Progenitor cell of endocrine pancreas (in vitro differentiated cells): ENCODE results near the gene DDX21. TPM values are rescaled to one million over a fixed set of nuclear protein-coding genes. Genes with fewer than 3 reads are reported as not detected.

Source experiments
- DNase-seq: peaks from one replicate; pipeline ENCODE4 v3.0.0; 2021; ENCODE audit warnings: low spot score; ENCODE audit not compliant: unreplicated experiment
- H3K27ac Mint-ChIP-seq: 2 replicates; pipeline ENCODE4 v1.8.0; 2021; ENCODE audit warnings: mild to moderate bottlenecking, moderate library complexity, mixed read lengths
- H3K27me3 Mint-ChIP-seq: 2 replicates; pipeline ENCODE4 v1.8.0; 2021; ENCODE audit warnings: mixed read lengths
- H3K36me3 Mint-ChIP-seq: 2 replicates; pipeline ENCODE4 v1.8.0; 2022; ENCODE audit warnings: mixed read lengths; ENCODE audit not compliant: insufficient read depth
- H3K4me1 Mint-ChIP-seq: 2 replicates; pipeline ENCODE4 v1.8.0; 2021; ENCODE audit warnings: low read depth, mixed read lengths
- H3K4me3 Mint-ChIP-seq: 2 replicates; pipeline ENCODE4 v1.8.0; 2021; ENCODE audit warnings: low read depth, mild to moderate bottlenecking, moderate library complexity, mixed read lengths
- H3K9me3 Mint-ChIP-seq: 2 replicates; pipeline ENCODE4 v1.8.0; 2021; ENCODE audit warnings: low read depth, mixed read lengths
- CTCF ChIP-seq: fragments of 200-600 bp; sonication (generic); IDR thresholded peaks from one replicate; pipeline ENCODE4 v1.5.0; 2021; ENCODE audit warnings: antibody characterized with exemption, mild to moderate bottlenecking; ENCODE audit not compliant: unreplicated experiment
- total RNA-seq: library from RNA; stranded (reverse); gene quantifications from 2 replicates; pipeline ENCODE4 v1.2.1, GENCODE V29; 2021

DDX21 gene
- total RNA-seq, 1 donor from 2014 or later: 38.2 TPM

GRCh38 chr10:68981074-68981473 lies 25.1 kb downstream of the DDX21 start:
- Mint-ChIP-seq H3K4me3 (no peak overlapping the region), H3K4me1 (no peaks in the 10 kb centered on the region), H3K9me3 (no peaks in the 10 kb centered on the region), H3K27ac (no peak overlapping the region), H3K36me3 (peaks cover 11% of the 10 kb centered on the region), H3K27me3 (no peaks in the 10 kb centered on the region)
- DNase-seq: no peak
- TF ChIP-seq CTCF: peak; percentile 50

GRCh38 chr10:68982389-68982788 lies 26.4 kb downstream of the DDX21 start:
- Mint-ChIP-seq H3K4me1 (no peaks in the 10 kb centered on the region), H3K4me3 (no peak overlapping the region), H3K36me3 (peaks cover 11% of the 10 kb centered on the region), H3K27ac (no peak overlapping the region), H3K27me3 (no peaks in the 10 kb centered on the region), H3K9me3 (no peaks in the 10 kb centered on the region)
- DNase-seq: no peak
- TF ChIP-seq CTCF: no peak

- Mint-ChIP-seq H3K9me3 (no peaks in the 10 kb centered on the region), H3K36me3 (peaks cover 5% of the 10 kb centered on the region), H3K4me3 (peak overlapping the region; percentile 97), H3K4me1 (peaks cover 14% of the 10 kb centered on the region), H3K27ac (no peak overlapping the region), H3K27me3 (no peaks in the 10 kb centered on the region)
- no peak for DNase-seq
- TF ChIP-seq CTCF: no peak
Measured at GRCh38 chr10:68987611-68988010, 31.6 kb downstream of the DDX21 start.

- H3K4me1 Mint-ChIP-seq: peaks cover 16% of the 10 kb centered on the region
- peak within 1 kb of the TSS; percentile 98 for H3K27ac Mint-ChIP-seq
- peak; percentile 81 for DNase-seq
- H3K9me3 Mint-ChIP-seq: no peaks in the 10 kb centered on the region
- peak; percentile 51 for TF ChIP-seq CTCF
- peaks cover 5% of the 10 kb centered on the region for H3K36me3 Mint-ChIP-seq
- no peaks in the 10 kb centered on the region for H3K27me3 Mint-ChIP-seq
- peak within 1 kb of the TSS; percentile 97 for H3K4me3 Mint-ChIP-seq
Measured at GRCh38 chr10:68988530-68989316, 32.8 kb downstream of the DDX21 start, which contains the start of gene KIFBP. Gene KIFBP (plus strand): TSS chr10:68988803. CDS start chr10:68988833, 30 bp downstream.

- H3K4me1 Mint-ChIP-seq: peaks cover 16% of the 10 kb centered on the region
- no peak for DNase-seq
- H3K9me3 Mint-ChIP-seq: no peaks in the 10 kb centered on the region
- no peak for TF ChIP-seq CTCF
- H3K36me3 Mint-ChIP-seq: peaks cover 5% of the 10 kb centered on the region
- H3K27ac Mint-ChIP-seq: peak overlapping the region; percentile 98
- H3K4me3 Mint-ChIP-seq: peak overlapping the region; percentile 97
- no peaks in the 10 kb centered on the region for H3K27me3 Mint-ChIP-seq
Measured at GRCh38 chr10:68989317-68989990, 33.5 kb downstream of the DDX21 start.
